ENCODE data around the gene PSD4.

The PSD4 gene

GRCh38 chr2:113173542-113174375 lies at the start of gene PSD4:
PSD4 (plus strand) TSS chr2:113173971; CDS start chr2:113182457, 8,486 bp downstream.
- H3K4me3 ChIP-seq (IDR thresholded peaks at IDR 0.05; ENCODE audit: insufficient read depth, low read depth, low read length), result no peak within 1 kb of the TSS

GRCh38 chr2:113124181-113124961 lies 49.4 kb upstream of the PSD4 start:
- Histone ChIP-seq H3K4me3 (IDR thresholded peaks at IDR 0.05; ENCODE audit: insufficient read depth, low read depth, low read length) (no peak overlapping the region), H3K27ac (no peak overlapping the region), H4K20me1 (ENCODE audit: insufficient read depth) (no peaks in the 10 kb centered on the region), H3K4me1 (ENCODE audit: low read depth, poor library complexity, severe bottlenecking) (no peaks in the 10 kb centered on the region), H3K79me2 (ENCODE audit: insufficient read depth, low read depth) (no peaks in the 10 kb centered on the region), H2AFZ (ENCODE audit: low read depth) (no peak overlapping the region), H3K36me3 (ENCODE audit: insufficient read depth) (no peaks in the 10 kb centered on the region), H3K27me3 (ENCODE audit: insufficient read depth, low read depth) (no peaks in the 10 kb centered on the region), H3K9ac (no peak overlapping the region), H3K4me2 (no peak overlapping the region)
- TF ChIP-seq CTCF (conservative IDR thresholded peaks at IDR 0.05; ENCODE audit: low read depth, low read length), result no peak

More at GRCh38 chr2:113173542-113174375, at the start of gene PSD4:
- peak within 1 kb of the TSS; percentile 14 for H3K27ac ChIP-seq
- H3K79me2 ChIP-seq (ENCODE audit: insufficient read depth, low read depth), result 0 out of 2 replicates have a peak, but pooled peaks cover 4% of the 10 kb centered on the region
- peak within 1 kb of the TSS; percentile 50; the same call in 1 of the 2 replicates for H3K9ac ChIP-seq
- H2AFZ ChIP-seq (ENCODE audit: low read depth), result no peak within 1 kb of the TSS; the same call in 1 of the 2 replicates
- peak within 1 kb of the TSS; percentile 63 for H3K4me2 ChIP-seq
- H4K20me1 ChIP-seq (ENCODE audit: insufficient read depth), result no peaks in the 10 kb centered on the region
- H3K36me3 ChIP-seq (ENCODE audit: insufficient read depth), result no peaks in the 10 kb centered on the region
- H3K4me1 ChIP-seq (ENCODE audit: low read depth, poor library complexity, severe bottlenecking), result peaks cover 8% of the 10 kb centered on the region
- no peaks in the 10 kb centered on the region for H3K27me3 ChIP-seq (ENCODE audit: insufficient read depth, low read depth)
- no peak for TF ChIP-seq CTCF (conservative IDR thresholded peaks at IDR 0.05; ENCODE audit: low read depth, low read length)

GRCh38 chr2:113124984-113125855 lies 48.6 kb upstream of the PSD4 start:
- no peak overlapping the region for H3K4me2 ChIP-seq
- H3K27ac ChIP-seq, result no peak overlapping the region
- H4K20me1 ChIP-seq (ENCODE audit: insufficient read depth), result no peaks in the 10 kb centered on the region
- no peaks in the 10 kb centered on the region for H3K36me3 ChIP-seq (ENCODE audit: insufficient read depth)
- no peak for TF ChIP-seq CTCF (conservative IDR thresholded peaks at IDR 0.05; ENCODE audit: low read depth, low read length)
- no peaks in the 10 kb centered on the region for H3K4me1 ChIP-seq (ENCODE audit: low read depth, poor library complexity, severe bottlenecking)
- no peak overlapping the region for H3K4me3 ChIP-seq (IDR thresholded peaks at IDR 0.05; ENCODE audit: insufficient read depth, low read depth, low read length)
- H3K9ac ChIP-seq, result no peak overlapping the region
- H3K79me2 ChIP-seq (ENCODE audit: insufficient read depth, low read depth), result no peaks in the 10 kb centered on the region
- no peaks in the 10 kb centered on the region for H3K27me3 ChIP-seq (ENCODE audit: insufficient read depth, low read depth)
- H2AFZ ChIP-seq (ENCODE audit: low read depth), result no peak overlapping the region

Data from KMS-11 (cell line).